IMR-90 (cell line): ENCODE results near the gene MAP3K19. TPM values are rescaled to one million over a fixed set of nuclear protein-coding genes. Genes with fewer than 3 reads are reported as not detected.

Source experiments
- ATAC-seq: fragments of 200-7000 bp; cut with Tn5 transposase; 2 replicates; pipeline ENCODE4 v1.9.1; 2020; ENCODE audit warnings: low read depth, mild to moderate bottlenecking, moderate library complexity
- BruUV-seq: library from RNA; stranded (reverse); fragments of 400-500 nt; replicated peaks from 2 replicates; lab custom pipeline; 2021; lab: Mats Ljungman, UMichigan
- CTCF ChIA-PET: fragments of 300-600 bp; formaldehyde crosslinking; extraction: SDS; loops from one replicate; lab custom pipeline; 2021; ENCODE audit warnings: antibody characterized with exemption; lab: Yijun Ruan, JAX
- POLR2A ChIA-PET: fragments of 300-600 bp; sonication (Branson Sonifier 250); formaldehyde crosslinking; loops from one replicate; lab custom pipeline; 2022; ENCODE audit warnings: antibody characterized with exemption; ENCODE audit not compliant: unreplicated experiment; lab: Charles Lee
- DNase-seq: peaks from one replicate; pipeline ENCODE4 v3.0.0; 2013
- H2AFZ ChIP-seq: replicated peaks from 2 replicates; pipeline ENCODE3; 2013; ENCODE audit warnings: low read length, mild to moderate bottlenecking; ENCODE audit not compliant: poor library complexity
- H2AK5ac ChIP-seq: 2 replicates; pipeline ENCODE4 v1.6.1; 2013; ENCODE audit warnings: low read depth, low read length, inconsistent platforms
- H2AK9ac ChIP-seq: replicated peaks from 2 replicates; pipeline ENCODE3; 2013; ENCODE audit warnings: mild to moderate bottlenecking, low read depth, low read length, moderate library complexity; ENCODE audit not compliant: poor library complexity
- H2BK120ac ChIP-seq: 2 replicates; pipeline ENCODE4 v1.6.1; 2013; ENCODE audit warnings: low read depth, low read length, inconsistent platforms
- H2BK15ac ChIP-seq: 3 replicates; pipeline ENCODE4 v1.6.1; 2013; ENCODE audit warnings: low read depth, low read length, inconsistent platforms
- H2BK20ac ChIP-seq: 2 replicates; pipeline ENCODE4 v1.6.1; 2013; ENCODE audit warnings: low read depth, mild to moderate bottlenecking, inconsistent platforms, low read length, moderate library complexity
- H2BK5ac ChIP-seq: 2 replicates; pipeline ENCODE4 v1.6.1; 2013; ENCODE audit warnings: mild to moderate bottlenecking, low read depth, low read length, inconsistent platforms; ENCODE audit not compliant: poor library complexity, severe bottlenecking
- H3K14ac ChIP-seq: replicated peaks from 2 replicates; pipeline ENCODE4 v1.6.1; 2013; ENCODE audit warnings: low read depth, low read length, inconsistent platforms
- H3K18ac ChIP-seq: 2 replicates; pipeline ENCODE4 v1.6.1; 2013; ENCODE audit warnings: low read depth, low read length, control low read depth
- H3K23ac ChIP-seq: 2 replicates; pipeline ENCODE4 v1.6.1; 2013; ENCODE audit warnings: low read depth, low read length, inconsistent platforms
- H3K27ac ChIP-seq: 2 replicates; pipeline ENCODE4 v1.5.1; 2013; ENCODE audit warnings: mild to moderate bottlenecking, control low read depth, low read length; ENCODE audit not compliant: insufficient read depth
- H3K27me3 ChIP-seq: 2 replicates; pipeline ENCODE4 v1.6.1; 2013; ENCODE audit warnings: low read length; ENCODE audit not compliant: control insufficient read depth, insufficient read depth
- H3K36me3 ChIP-seq: 2 replicates; pipeline ENCODE4 v1.6.1; 2013; ENCODE audit warnings: low read length, mixed read lengths; ENCODE audit not compliant: control insufficient read depth, insufficient read depth
- H3K4ac ChIP-seq: 2 replicates; pipeline ENCODE4 v1.6.1; 2013; ENCODE audit warnings: low read depth, low read length, inconsistent platforms
- H3K4me1 ChIP-seq: 2 replicates; pipeline ENCODE4 v1.6.1; 2013; ENCODE audit warnings: low read length, mixed read lengths; ENCODE audit not compliant: control insufficient read depth, insufficient read depth
- H3K4me2 ChIP-seq: 2 replicates; pipeline ENCODE4 v1.6.1; 2013; ENCODE audit warnings: low read depth, mild to moderate bottlenecking, control low read depth, low read length, moderate library complexity
- H3K4me3 ChIP-seq: 2 replicates; pipeline ENCODE4 v1.5.1; 2013; ENCODE audit warnings: low read depth, mild to moderate bottlenecking, control low read depth, low read length, moderate library complexity; ENCODE audit not compliant: insufficient read depth
- H3K56ac ChIP-seq: 2 replicates; pipeline ENCODE4 v1.6.1; 2013; ENCODE audit warnings: low read length, inconsistent platforms; ENCODE audit not compliant: insufficient read depth; ENCODE audit errors: extremely low read depth
- H3K79me1 ChIP-seq, 2 experiments: 2 replicates each; pipeline ENCODE4 v1.6.1; 2013; ENCODE audit warnings: low read length in 2 of 2, inconsistent platforms in 1 of 2, low read depth in 1 of 2
- H3K9ac ChIP-seq: 2 replicates; pipeline ENCODE4 v1.6.1; 2013; ENCODE audit warnings: low read depth, low read length, control low read depth
- H3K9me1 ChIP-seq: 2 replicates; pipeline ENCODE4 v1.6.1; 2013; ENCODE audit warnings: low read length, inconsistent platforms; ENCODE audit not compliant: insufficient read depth
- H3K9me3 ChIP-seq: 2 replicates; pipeline ENCODE4 v1.6.1; 2013; ENCODE audit warnings: low read length; ENCODE audit not compliant: control insufficient read depth, insufficient read depth
- H4K20me1 ChIP-seq: 2 replicates; pipeline ENCODE4 v1.6.1; 2013; ENCODE audit warnings: low read length, inconsistent platforms; ENCODE audit not compliant: insufficient read depth
- H4K5ac ChIP-seq: 2 replicates; pipeline ENCODE4 v1.6.1; 2013; ENCODE audit warnings: mild to moderate bottlenecking, low read depth, low read length, control low read depth
- H4K8ac ChIP-seq, 2 experiments: 2 replicates each; pipeline ENCODE4 v1.6.1; 2013; ENCODE audit warnings: low read depth in 2 of 2, low read length in 2 of 2, control low read depth in 1 of 2, inconsistent platforms in 1 of 2
- H4K91ac ChIP-seq: 2 replicates; pipeline ENCODE4 v1.6.1; 2013; ENCODE audit warnings: low read depth, low read length, inconsistent platforms; ENCODE audit not compliant: insufficient read depth
- BHLHE40 ChIP-seq: fragments of 150-350 bp; IDR thresholded peaks from 2 replicates; pipeline ENCODE4 v1.6.1; 2016; ENCODE audit warnings: mild to moderate bottlenecking, low read depth, low read length
- CEBPB ChIP-seq: IDR thresholded peaks from 2 replicates; pipeline ENCODE4 v1.6.1; 2012; ENCODE audit warnings: low read depth, low read length, improper control_type of control experiment
- CHD1 ChIP-seq: IDR thresholded peaks from 2 replicates; pipeline ENCODE4 v1.6.1; 2012; ENCODE audit warnings: low read depth, low read length, improper control_type of control experiment
- FOS ChIP-seq: fragments of 150-350 bp; IDR thresholded peaks from 2 replicates; pipeline ENCODE4 v1.6.1; 2016; ENCODE audit warnings: low read depth, low read length
- MAZ ChIP-seq: IDR thresholded peaks from 2 replicates; pipeline ENCODE4 v1.6.1; 2012; ENCODE audit warnings: low read depth, mild to moderate bottlenecking, low read length, improper control_type of control experiment, moderate library complexity, borderline replicate concordance
- RAD21 ChIP-seq: IDR thresholded peaks from 2 replicates; pipeline ENCODE4 v1.6.1; 2012; ENCODE audit warnings: low read length, improper control_type of control experiment
- RCOR1 ChIP-seq: IDR thresholded peaks from 2 replicates; pipeline ENCODE4 v1.6.1; 2012; ENCODE audit warnings: mild to moderate bottlenecking, low read length, improper control_type of control experiment; ENCODE audit not compliant: insufficient replicate concordance
- USF2 ChIP-seq: fragments of 150-350 bp; IDR thresholded peaks from 2 replicates; pipeline ENCODE4 v1.6.1; 2017; ENCODE audit warnings: mild to moderate bottlenecking, antibody characterized with exemption, low read length, low read depth
- WGBS, 2 experiments: methylation state at CpG; one replicate each; pipeline versions ENCODE4 v1.1.5 to v1.1.7; 2013; ENCODE audit warnings: missing lambda C conversion rate in 2 of 2; ENCODE audit not compliant: insufficient read length in 1 of 2; ENCODE audit errors: extremely low coverage in 2 of 2; 5-methylcytosine and 5-hydroxymethylcytosine counted together
- dilution Hi-C: fragments of 300-500 bp; cut with HindIII; formaldehyde crosslinking; loops from one replicate; pipeline ENCODE4 v1.14.3; 2018; ENCODE audit warnings: low sequenced_read_pairs; ENCODE audit not compliant: unreplicated experiment
- in situ Hi-C: fragments of 300-500 bp; cut with MboI; formaldehyde crosslinking; loops from 3 replicates; pipeline ENCODE4 v1.14.3; 2019; ENCODE audit warnings: low sequenced_read_pairs, inconsistent platforms, mixed read lengths
- intact Hi-C: fragments of 100-400 bp; cut with micrococcal nuclease; formaldehyde crosslinking; loops from 2 replicates; pipeline ENCODE4 v1.10.0; 2022
- polyA plus RNA-seq, 3 experiments: library from polyadenylated mRNA; depleted of rRNA; stranded (reverse); fragments of >200 nt; gene quantifications; 2 replicates each; pipeline ENCODE4 v1.2.3, GENCODE V29; 2012; ENCODE audit warnings: low replicate concordance in 1 of 3
- total RNA-seq: library from RNA; depleted of rRNA; stranded (reverse); fragments of >200 nt; gene quantifications from 2 replicates; pipeline ENCODE4 v1.2.3, GENCODE V29; 2012
- TF ChIP-seq, protein P1 (sequence below): fragments of 150-350 bp; IDR thresholded peaks from 2 replicates; pipeline ENCODE4 v1.6.1; 2016; ENCODE audit warnings: low read depth, mild to moderate bottlenecking, low read length, moderate library complexity, borderline replicate concordance

MAP3K19 gene
- total and polyA plus RNA-seq, 2 of the 4 experiments (the other 2 are of a cell fraction) = not detected

DNA sequence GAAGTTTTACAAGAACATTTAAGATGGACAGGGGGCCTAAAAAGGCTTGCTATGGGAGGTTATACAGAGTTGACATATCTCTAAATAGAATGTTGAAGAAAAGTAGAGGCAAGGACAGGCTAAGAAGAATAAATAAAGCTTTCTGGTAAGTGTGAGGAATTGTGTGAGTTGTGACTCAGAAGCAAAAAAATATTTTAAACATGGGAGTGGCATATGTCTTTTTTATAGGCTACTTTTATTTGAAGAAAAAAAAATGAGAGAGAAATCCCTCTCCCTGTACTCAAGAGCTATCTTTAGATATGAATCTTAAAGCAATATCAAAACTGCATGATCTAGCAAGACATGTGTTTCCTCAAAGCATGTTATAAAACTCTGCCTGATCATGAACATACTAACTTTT is 45.9 kb upstream of the MAP3K19 start (continued):
- no peak for TF ChIP-seq BHLHE40
- no peak for TF ChIP-seq RAD21
- TF ChIP-seq RCOR1 = no peak

- no peak overlapping the region for H2BK5ac ChIP-seq
- ATAC-seq = no peak
- no peak overlapping the region for H3K4me3 ChIP-seq
- H2AFZ ChIP-seq = no peak overlapping the region
- intact Hi-C loops (no loop called here), in situ Hi-C loops (no loop called here), dilution Hi-C loops (no loop called here)
- H2AK9ac ChIP-seq = no peak overlapping the region
- H2BK20ac ChIP-seq = no peak overlapping the region
- H4K5ac ChIP-seq = no peak overlapping the region
- H3K14ac ChIP-seq = no peak overlapping the region
- no peak overlapping the region for H2BK120ac ChIP-seq
- H2AK5ac ChIP-seq = no peak overlapping the region
- no peak overlapping the region for H3K23ac ChIP-seq
- no peak overlapping the region for H3K27ac ChIP-seq
- WGBS, 2 experiments = no CpG with 5 or more reads among the region's 1 CpG
- H4K8ac ChIP-seq = no peak overlapping the region
- no peaks in the 10 kb centered on the region for H3K27me3 ChIP-seq
- peaks cover 4% of the 10 kb centered on the region; the same call in 1 of the 2 replicates for H3K4me1 ChIP-seq
- H3K9ac ChIP-seq = no peak overlapping the region
- no peak overlapping the region for H3K18ac ChIP-seq
- TF ChIP-seq FOS (no peak), CHD1 (no peak), USF2 (no peak), CEBPB (no peak), RCOR1 (no peak), MAZ (no peak)
- TF ChIP-seq, protein P1, sequence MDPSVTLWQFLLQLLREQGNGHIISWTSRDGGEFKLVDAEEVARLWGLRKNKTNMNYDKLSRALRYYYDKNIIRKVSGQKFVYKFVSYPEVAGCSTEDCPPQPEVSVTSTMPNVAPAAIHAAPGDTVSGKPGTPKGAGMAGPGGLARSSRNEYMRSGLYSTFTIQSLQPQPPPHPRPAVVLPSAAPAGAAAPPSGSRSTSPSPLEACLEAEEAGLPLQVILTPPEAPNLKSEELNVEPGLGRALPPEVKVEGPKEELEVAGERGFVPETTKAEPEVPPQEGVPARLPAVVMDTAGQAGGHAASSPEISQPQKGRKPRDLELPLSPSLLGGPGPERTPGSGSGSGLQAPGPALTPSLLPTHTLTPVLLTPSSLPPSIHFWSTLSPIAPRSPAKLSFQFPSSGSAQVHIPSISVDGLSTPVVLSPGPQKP = no peak
- CTCF ChIA-PET = no interaction called here
- H3K4ac ChIP-seq = no peak overlapping the region
- H4K91ac ChIP-seq = no peak overlapping the region
- no peak for DNase-seq
- no peak overlapping the region for H3K4me2 ChIP-seq
- H4K20me1 ChIP-seq = peaks cover 2% of the 10 kb centered on the region; the same call in 1 of the 2 replicates
- no peaks in the 10 kb centered on the region; the same call in 1 of the 2 replicates for H3K9me1 ChIP-seq
- peaks cover 5% of the 10 kb centered on the region; the same call in 1 of the 2 replicates for H3K36me3 ChIP-seq
- no TSS peak for BruUV-seq
- no peaks in the 10 kb centered on the region for H3K9me3 ChIP-seq
- no peak overlapping the region for H3K56ac ChIP-seq
- no peak overlapping the region for H2BK15ac ChIP-seq
- peaks cover 15 to 34% of the 10 kb centered on the region in 2 experiments for H3K79me1 ChIP-seq
- POLR2A ChIA-PET = no interaction called here
Measured at GRCh38 chr2:135091681-135092080, 44.4 kb upstream of the MAP3K19 start.
